Neural cell (in vitro differentiated cells): ENCODE measurements around the gene SH3BP4. TPM values are rescaled to one million over a fixed set of nuclear protein-coding genes. Genes with fewer than 3 reads are reported as not detected.

Source experiments
- H2AFZ ChIP-seq: fragments of 200-600, 300-800 bp; sonication (generic), shearing (Covaris generic); 2 replicates; pipeline ENCODE4 v1.6.0; 2014; ENCODE audit warnings: low read depth, mild to moderate bottlenecking, antibody characterized with exemption, low read length, moderate library complexity
- H3F3A ChIP-seq: fragments of 200-600 bp; shearing (Covaris generic); 2 replicates; pipeline ENCODE4 v1.6.1; 2016; ENCODE audit warnings: mild to moderate bottlenecking, moderate library complexity, mixed read lengths, antibody characterized with exemption, low read length; ENCODE audit not compliant: insufficient read depth, poor library complexity, severe bottlenecking
- H3K27ac ChIP-seq: fragments of 200-600, 300-800 bp; sonication (generic), shearing (Covaris generic); 2 replicates; pipeline ENCODE4 v1.5.1; 2014; ENCODE audit warnings: mild to moderate bottlenecking, low read length, moderate library complexity
- H3K27me3 ChIP-seq: fragments of 300-800, 200-600 bp; sonication (generic), shearing (Covaris generic); 2 replicates; pipeline ENCODE4 v1.6.0; 2014; ENCODE audit warnings: mild to moderate bottlenecking, low read depth, low read length, moderate library complexity; ENCODE audit not compliant: insufficient read depth
- H3K36me3 ChIP-seq: fragments of 300-800, 200-600 bp; sonication (generic), shearing (Covaris generic); 2 replicates; pipeline ENCODE4 v1.5.1; 2014; ENCODE audit warnings: mild to moderate bottlenecking, antibody characterized with exemption, low read length, moderate library complexity; ENCODE audit not compliant: insufficient read depth
- H3K4me2 ChIP-seq: fragments of 300-800, 200-600 bp; sonication (generic), shearing (Covaris generic); 2 replicates; pipeline ENCODE4 v1.6.0; 2014; ENCODE audit warnings: mild to moderate bottlenecking, low read length
- H3K4me3 ChIP-seq: fragments of 300-800, 200-600 bp; sonication (generic), shearing (Covaris generic); 2 replicates; pipeline ENCODE4 v1.5.1; 2014; ENCODE audit warnings: mild to moderate bottlenecking, low read length, moderate library complexity
- H3K79me2 ChIP-seq: fragments of 200-600 bp; shearing (Covaris generic); replicated peaks from 2 replicates; pipeline ENCODE4 v1.6.0; 2014; ENCODE audit warnings: mild to moderate bottlenecking, low read length, moderate library complexity; ENCODE audit not compliant: insufficient read depth
- H3K9ac ChIP-seq: fragments of 300-800, 200-600 bp; sonication (generic), shearing (Covaris generic); 2 replicates; pipeline ENCODE4 v1.6.1; 2016; ENCODE audit warnings: mild to moderate bottlenecking, low read length, mixed read lengths
- H3K9me2 ChIP-seq: fragments of 200-600 bp; shearing (Covaris generic); 2 replicates; pipeline ENCODE4 v1.6.1; 2016; ENCODE audit warnings: mild to moderate bottlenecking, low read length, mixed read lengths; ENCODE audit not compliant: insufficient read depth
- H3K9me3 ChIP-seq: fragments of 200-600, 300-800 bp; sonication (generic), shearing (Covaris generic); 2 replicates; pipeline ENCODE4 v1.6.1; 2016; ENCODE audit warnings: mild to moderate bottlenecking, mixed run types, low read length, moderate library complexity, mixed read lengths
- H4K20me1 ChIP-seq: fragments of 200-600 bp; shearing (Covaris generic); 2 replicates; pipeline ENCODE4 v1.6.1; 2016; ENCODE audit warnings: mild to moderate bottlenecking, mixed run types; ENCODE audit not compliant: insufficient read depth
- EP300 ChIP-seq: fragments of 450-650 bp; conservative IDR thresholded peaks from 2 replicates; pipeline ENCODE4 v1.6.1; 2014; ENCODE audit warnings: antibody characterized with exemption, mild to moderate bottlenecking, moderate library complexity; ENCODE audit not compliant: poor library complexity, severe bottlenecking
- EZH2 ChIP-seq: fragments of 200-600, 300-800 bp; shearing (Covaris generic), sonication (generic); IDR thresholded peaks from 2 replicates; pipeline ENCODE4 v1.6.1; 2014; ENCODE audit warnings: antibody characterized with exemption, low read length, borderline replicate concordance, mild to moderate bottlenecking; ENCODE audit not compliant: insufficient read depth, poor library complexity, severe bottlenecking
- MXI1 ChIP-seq: fragments of 450-650 bp; conservative IDR thresholded peaks from 2 replicates; pipeline ENCODE4 v1.6.1; 2014; ENCODE audit warnings: antibody characterized with exemption, mild to moderate bottlenecking; ENCODE audit not compliant: poor library complexity, severe bottlenecking
- POLR2AphosphoS5 ChIP-seq: IDR thresholded peaks from 2 replicates; pipeline ENCODE4 v1.6.1; 2012
- RAD21 ChIP-seq: fragments of 450-650 bp; conservative IDR thresholded peaks from 2 replicates; pipeline ENCODE4 v1.6.1; 2014; ENCODE audit warnings: antibody characterized with exemption, mild to moderate bottlenecking, moderate library complexity
- SMC3 ChIP-seq: fragments of 450-650 bp; conservative IDR thresholded peaks from 2 replicates; pipeline ENCODE4 v1.6.1; 2014; ENCODE audit warnings: antibody characterized with exemption, mild to moderate bottlenecking, moderate library complexity; ENCODE audit not compliant: poor library complexity
- TAF1 ChIP-seq: IDR thresholded peaks from 2 replicates; pipeline ENCODE4 v1.6.1; 2012; ENCODE audit warnings: low read depth
- polyA plus RNA-seq: library from polyadenylated mRNA; depleted of rRNA; stranded (reverse); fragments of >200 nt; gene quantifications from 2 replicates; pipeline ENCODE4 v1.2.3, GENCODE V29; 2014
- TF ChIP-seq, protein P1 (sequence below): fragments of 450-650 bp; IDR thresholded peaks from 2 replicates; pipeline ENCODE4 v1.5.1; 2014; ENCODE audit warnings: antibody characterized with exemption, mild to moderate bottlenecking, moderate library complexity; ENCODE audit not compliant: poor library complexity, severe bottlenecking
- TF ChIP-seq, protein P2 (sequence below): IDR thresholded peaks from 2 replicates; pipeline ENCODE4 v1.6.1; 2012; ENCODE audit warnings: borderline replicate concordance

The SH3BP4 gene
- polyA plus RNA-seq, 1 donor from 2014 or later: 3.3 TPM

DNA sequence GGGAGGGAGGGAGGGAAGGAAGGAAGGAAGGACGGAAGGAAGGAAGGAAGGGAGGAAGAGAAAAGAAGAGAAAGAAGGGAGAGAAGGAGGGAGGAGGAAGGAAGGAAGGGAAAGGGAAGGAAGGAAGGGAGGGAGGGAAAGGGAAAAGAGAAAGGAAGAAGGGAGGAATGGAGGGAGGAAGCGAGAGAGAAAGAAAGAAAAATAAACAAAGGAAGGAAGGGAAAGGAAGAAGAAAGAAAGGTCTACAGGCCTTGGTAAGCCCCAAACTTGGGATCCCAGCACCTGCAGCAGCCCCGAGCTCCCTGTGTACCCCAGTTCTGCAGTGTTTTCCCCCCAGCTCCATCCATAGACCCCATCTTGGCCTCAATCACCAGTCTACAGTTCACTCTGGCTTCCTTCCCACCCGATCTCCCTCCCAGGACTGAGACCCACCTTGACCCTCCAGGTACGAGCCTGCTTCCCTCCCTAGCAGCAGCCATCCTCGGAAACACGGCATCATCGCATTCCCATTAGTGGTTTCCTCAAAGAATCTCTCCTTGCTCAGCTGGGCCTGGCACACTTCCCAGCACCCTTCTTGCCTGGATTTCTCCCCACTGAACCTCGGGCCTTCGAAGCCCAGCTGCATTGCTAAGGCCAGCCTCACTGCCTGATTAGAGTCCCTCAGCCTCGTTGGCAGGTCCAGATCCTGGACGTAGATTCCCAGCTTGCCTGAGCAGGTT lies 46.1 kb upstream of the SH3BP4 start:
- H3K9ac ChIP-seq: no peak overlapping the region
- no peaks in the 10 kb centered on the region for H3F3A ChIP-seq
- H3K79me2 ChIP-seq: no peaks in the 10 kb centered on the region
- no peak overlapping the region for H3K4me2 ChIP-seq
- H3K4me3 ChIP-seq: no peak overlapping the region
- no peak overlapping the region for H2AFZ ChIP-seq
- H3K9me2 ChIP-seq: no peaks in the 10 kb centered on the region
- H3K36me3 ChIP-seq: no peaks in the 10 kb centered on the region
- no peaks in the 10 kb centered on the region for H3K27me3 ChIP-seq
- no peaks in the 10 kb centered on the region for H3K9me3 ChIP-seq
- no peaks in the 10 kb centered on the region for H4K20me1 ChIP-seq
- no peak overlapping the region for H3K27ac ChIP-seq
- no peak for TF ChIP-seq TAF1
- no peak for TF ChIP-seq MXI1
- TF ChIP-seq RAD21: no peak
- TF ChIP-seq, protein P1, sequence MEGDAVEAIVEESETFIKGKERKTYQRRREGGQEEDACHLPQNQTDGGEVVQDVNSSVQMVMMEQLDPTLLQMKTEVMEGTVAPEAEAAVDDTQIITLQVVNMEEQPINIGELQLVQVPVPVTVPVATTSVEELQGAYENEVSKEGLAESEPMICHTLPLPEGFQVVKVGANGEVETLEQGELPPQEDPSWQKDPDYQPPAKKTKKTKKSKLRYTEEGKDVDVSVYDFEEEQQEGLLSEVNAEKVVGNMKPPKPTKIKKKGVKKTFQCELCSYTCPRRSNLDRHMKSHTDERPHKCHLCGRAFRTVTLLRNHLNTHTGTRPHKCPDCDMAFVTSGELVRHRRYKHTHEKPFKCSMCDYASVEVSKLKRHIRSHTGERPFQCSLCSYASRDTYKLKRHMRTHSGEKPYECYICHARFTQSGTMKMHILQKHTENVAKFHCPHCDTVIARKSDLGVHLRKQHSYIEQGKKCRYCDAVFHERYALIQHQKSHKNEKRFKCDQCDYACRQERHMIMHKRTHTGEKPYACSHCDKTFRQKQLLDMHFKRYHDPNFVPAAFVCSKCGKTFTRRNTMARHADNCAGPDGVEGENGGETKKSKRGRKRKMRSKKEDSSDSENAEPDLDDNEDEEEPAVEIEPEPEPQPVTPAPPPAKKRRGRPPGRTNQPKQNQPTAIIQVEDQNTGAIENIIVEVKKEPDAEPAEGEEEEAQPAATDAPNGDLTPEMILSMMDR: no peak
- TF ChIP-seq, protein P2, sequence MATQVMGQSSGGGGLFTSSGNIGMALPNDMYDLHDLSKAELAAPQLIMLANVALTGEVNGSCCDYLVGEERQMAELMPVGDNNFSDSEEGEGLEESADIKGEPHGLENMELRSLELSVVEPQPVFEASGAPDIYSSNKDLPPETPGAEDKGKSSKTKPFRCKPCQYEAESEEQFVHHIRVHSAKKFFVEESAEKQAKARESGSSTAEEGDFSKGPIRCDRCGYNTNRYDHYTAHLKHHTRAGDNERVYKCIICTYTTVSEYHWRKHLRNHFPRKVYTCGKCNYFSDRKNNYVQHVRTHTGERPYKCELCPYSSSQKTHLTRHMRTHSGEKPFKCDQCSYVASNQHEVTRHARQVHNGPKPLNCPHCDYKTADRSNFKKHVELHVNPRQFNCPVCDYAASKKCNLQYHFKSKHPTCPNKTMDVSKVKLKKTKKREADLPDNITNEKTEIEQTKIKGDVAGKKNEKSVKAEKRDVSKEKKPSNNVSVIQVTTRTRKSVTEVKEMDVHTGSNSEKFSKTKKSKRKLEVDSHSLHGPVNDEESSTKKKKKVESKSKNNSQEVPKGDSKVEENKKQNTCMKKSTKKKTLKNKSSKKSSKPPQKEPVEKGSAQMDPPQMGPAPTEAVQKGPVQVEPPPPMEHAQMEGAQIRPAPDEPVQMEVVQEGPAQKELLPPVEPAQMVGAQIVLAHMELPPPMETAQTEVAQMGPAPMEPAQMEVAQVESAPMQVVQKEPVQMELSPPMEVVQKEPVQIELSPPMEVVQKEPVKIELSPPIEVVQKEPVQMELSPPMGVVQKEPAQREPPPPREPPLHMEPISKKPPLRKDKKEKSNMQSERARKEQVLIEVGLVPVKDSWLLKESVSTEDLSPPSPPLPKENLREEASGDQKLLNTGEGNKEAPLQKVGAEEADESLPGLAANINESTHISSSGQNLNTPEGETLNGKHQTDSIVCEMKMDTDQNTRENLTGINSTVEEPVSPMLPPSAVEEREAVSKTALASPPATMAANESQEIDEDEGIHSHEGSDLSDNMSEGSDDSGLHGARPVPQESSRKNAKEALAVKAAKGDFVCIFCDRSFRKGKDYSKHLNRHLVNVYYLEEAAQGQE: no peak
- no peak for TF ChIP-seq POLR2AphosphoS5
- no peak for TF ChIP-seq SMC3
- TF ChIP-seq EP300: no peak
- TF ChIP-seq EZH2: no peak

DNA sequence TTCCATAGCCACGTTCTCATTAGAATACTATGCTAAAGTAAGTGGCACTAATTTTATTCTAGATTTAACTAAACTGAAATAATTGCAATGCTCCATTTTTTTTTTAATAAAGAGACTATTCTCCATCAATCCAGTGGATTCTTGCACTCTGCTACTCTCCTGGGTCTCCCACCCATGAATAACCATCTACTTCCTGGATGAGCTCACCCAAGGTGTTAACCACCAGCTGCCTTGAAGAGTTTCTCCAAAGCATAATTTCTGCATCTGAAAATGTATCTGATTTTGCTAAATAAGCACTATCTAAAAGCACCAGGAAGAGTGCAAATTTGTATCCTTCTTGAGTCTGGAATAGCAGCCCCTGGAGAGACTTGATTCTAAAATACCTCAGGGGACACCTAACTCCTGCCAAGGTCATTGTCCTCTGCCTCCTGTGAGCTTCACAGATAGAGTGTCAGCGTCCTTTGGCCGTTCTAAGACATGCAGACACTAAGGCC lies 41.6 kb upstream of the SH3BP4 start:
- TF ChIP-seq SMC3: no peak
- TF ChIP-seq, protein P2: no peak
- TF ChIP-seq EZH2: no peak
- TF ChIP-seq POLR2AphosphoS5: no peak
- no peak for TF ChIP-seq TAF1
- TF ChIP-seq, protein P1: no peak
- no peak for TF ChIP-seq RAD21
- TF ChIP-seq MXI1: no peak
- no peak for TF ChIP-seq EP300

More for the DNA sequence above, 41.6 kb upstream of the SH3BP4 start:
- Histone ChIP-seq H3K36me3 (no peaks in the 10 kb centered on the region), H4K20me1 (no peaks in the 10 kb centered on the region), H3K4me2 (no peak overlapping the region), H3K4me3 (no peak overlapping the region), H3F3A (no peaks in the 10 kb centered on the region), H3K9me3 (no peaks in the 10 kb centered on the region), H3K9ac (no peak overlapping the region), H3K27me3 (no peaks in the 10 kb centered on the region), H3K79me2 (no peaks in the 10 kb centered on the region), H2AFZ (no peak overlapping the region), H3K27ac (no peak overlapping the region), H3K9me2 (no peaks in the 10 kb centered on the region)
